Stomach (tissue), 9 donors: ENCODE results near the gene TUBG2. TPM values are rescaled to one million over a fixed set of nuclear protein-coding genes. Genes with fewer than 3 reads are reported as not detected.
"Not testable (repeated sequence)": the region's sequence is repeated elsewhere in the genome, so short reads cannot be mapped to it uniquely, and the experiment has no call there.

Experiments
- DNase-seq, 2 donors: peaks; one replicate each; pipeline versions ENCODE4 v3.0.0 to v3.0.0-alpha.2; 2013 to 2019
- H3K27ac ChIP-seq, 5 donors: fragments of 200-600 bp in 4 of 5; sonication (generic) in 4 of 5; one replicate each; pipeline ENCODE4 v1.5.1; 2013 to 2019; ENCODE audit warnings: mild to moderate bottlenecking in 1 of 5, moderate library complexity in 1 of 5
- H3K27me3 ChIP-seq, 3 donors: fragments of 200-600 bp; sonication (generic); one replicate each; pipeline ENCODE4 v1.5.1; 2017 to 2019; ENCODE audit warnings: mixed run types in 1 of 3
- H3K36me3 ChIP-seq, 4 donors: fragments of 200-600 bp; sonication (generic); 1 replicate in 3 of 4; 2 replicates in 1 of 4; pipeline ENCODE4 v1.5.1; 2016 to 2019
- H3K4me1 ChIP-seq, 4 donors: fragments of 200-600 bp; sonication (generic); one replicate each; pipeline ENCODE4 v1.5.1; 2016 to 2019
- H3K4me3 ChIP-seq, 4 donors: fragments of 200-600 bp; sonication (generic) in 3 of 4; one replicate each; pipeline ENCODE4 v1.5.1; 2016 to 2019; ENCODE audit warnings: mild to moderate bottlenecking in 1 of 4
- H3K9me3 ChIP-seq, 4 donors: fragments of 200-600 bp; sonication (generic); one replicate each; pipeline ENCODE4 v1.5.1; 2016 to 2019
- CTCF ChIP-seq, 7 experiments: fragments of 450-650 bp in 4 of 7; fragments of 200-600 bp in 3 of 7; sonication (generic) in 3 of 7; IDR thresholded peaks; one replicate each; pipeline ENCODE4 v1.5.1; 2016 to 2019; ENCODE audit warnings: antibody characterized with exemption in 7 of 7, control low read depth in 2 of 7, mild to moderate bottlenecking in 1 of 7
- EP300 ChIP-seq: sonication (generic); formaldehyde crosslinking; IDR thresholded peaks from one replicate; pipeline ENCODE4 v1.6.1; 2017; ENCODE audit warnings: antibody characterized with exemption
- POLR2A ChIP-seq, 4 donors: fragments of 450-650 bp; IDR thresholded peaks; one replicate each; pipeline ENCODE4 v1.6.1; 2016; ENCODE audit warnings: antibody characterized with exemption in 4 of 4, control low read depth in 2 of 4, mild to moderate bottlenecking in 1 of 4, moderate library complexity in 1 of 4
- POLR2AphosphoS5 ChIP-seq, 3 donors: sonication (generic); formaldehyde crosslinking; IDR thresholded peaks; one replicate each; pipeline ENCODE4 v1.6.1; 2016; ENCODE audit warnings: antibody characterized with exemption in 3 of 3
- WGBS, 5 donors: extraction: QIAGEN DNeasy Blood & Tissue Kit in 3 of 5; methylation state at CpG; one replicate each; pipeline versions ENCODE4 v1.1.5 to v1.1.7; 2013 to 2018; 5-methylcytosine and 5-hydroxymethylcytosine counted together
- intact Hi-C: fragments of 100-400 bp; cut with DNase I; formaldehyde crosslinking; loops from one replicate; pipeline ENCODE4 v1.15.1; 2023; ENCODE audit warnings: low total_unique reads
- polyA plus RNA-seq, 3 donors: library from polyadenylated mRNA; stranded (reverse); fragments of 200-250 nt; gene quantifications; one replicate each; pipeline ENCODE4 v1.2.3, GENCODE V29; 2013
- total RNA-seq, 5 donors: library from RNA; depleted of rRNA; stranded (reverse); fragments of >200 nt; gene quantifications; one replicate each; pipeline versions ENCODE4 v1.1.0 to v1.2.3, GENCODE V29; 2014 to 2016
- donor health status: healthy with polysubstance abuse.
- donor health status: Bipolar disorder and iron deficiency.
- donor health status: healthy.

TUBG2 gene
- total and polyA plus RNA-seq, 8 donors, result 4.3 to 181 (median 15.9) TPM

- whole genome bisulfite sequencing, 5 donors, result 59 to 68% (median 63%) methylated on average over 7 of the region's 7 CpGs
- peak overlapping the region in 3 of 5 donors; percentile 13 to 32 (median 24) for H3K27ac ChIP-seq
- TF ChIP-seq EP300 (no peak), POLR2AphosphoS5 (IDR thresholded peaks at IDR 0.05) (peak in 1 of 3 donors; percentile 17)
- H3K9me3 ChIP-seq, result no peaks in the 10 kb centered on the region
- peaks cover 9 to 48% (median 35%) of the 10 kb centered on the region in 4 donors for H3K36me3 ChIP-seq
- no peak for DNase-seq
- no peaks in the 10 kb centered on the region for H3K27me3 ChIP-seq
- peak overlapping the region in 1 of 4 donors; percentile 1 for H3K4me3 ChIP-seq
- H3K4me1 ChIP-seq, result peaks cover 11 to 29% (median 23%) of the 10 kb centered on the region in 4 donors
- intact Hi-C loops, result no loop called here
Measured at GRCh38 chr17:42660692-42661345, 1.7 kb downstream of the TUBG2 start.

DNA sequence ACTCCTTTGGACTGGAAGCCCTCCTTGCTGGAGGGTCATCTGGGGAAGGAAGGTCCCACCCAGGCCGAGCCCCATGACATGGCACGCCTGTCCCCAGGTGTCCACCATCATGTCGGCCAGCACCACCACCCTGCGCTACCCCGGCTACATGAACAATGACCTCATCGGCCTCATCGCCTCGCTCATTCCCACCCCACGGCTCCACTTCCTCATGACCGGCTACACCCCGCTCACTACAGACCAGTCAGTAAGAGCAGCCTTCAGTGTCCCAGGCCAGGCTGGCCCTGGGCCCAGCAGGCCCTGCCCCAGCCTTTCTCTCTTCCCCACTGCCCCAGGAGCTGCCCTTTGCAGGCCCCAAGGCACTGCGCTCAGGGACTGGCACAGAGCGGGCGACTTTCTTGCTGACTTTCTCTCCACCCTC, 6.5 kb downstream of the TUBG2 start:
- Histone ChIP-seq H3K36me3 (peaks cover 35 to 96% (median 78%) of the 10 kb centered on the region in 4 donors), H3K9me3 (no peaks in the 10 kb centered on the region), H3K27me3 (peaks cover 0 to 1% (median 0%) of the 10 kb centered on the region in 3 donors), H3K4me1 (peaks cover 26 to 47% (median 42%) of the 10 kb centered on the region in 4 donors), H3K27ac (peak overlapping the region in 3 of 5 donors; percentile 8 to 51 (median 33)), H3K4me3 (no peak overlapping the region)
- TF ChIP-seq POLR2AphosphoS5 (IDR thresholded peaks at IDR 0.05) (no peak), POLR2A (IDR thresholded peaks at IDR 0.05) (no peak), CTCF (IDR thresholded peaks at IDR 0.05) (no peak), EP300 (no peak)
- DNase-seq, result no peak
- intact Hi-C loops, result no loop called here
- WGBS, 5 donors, result 82 to 88% (median 85%) methylated on average over 14 of the region's 14 CpGs

DNA sequence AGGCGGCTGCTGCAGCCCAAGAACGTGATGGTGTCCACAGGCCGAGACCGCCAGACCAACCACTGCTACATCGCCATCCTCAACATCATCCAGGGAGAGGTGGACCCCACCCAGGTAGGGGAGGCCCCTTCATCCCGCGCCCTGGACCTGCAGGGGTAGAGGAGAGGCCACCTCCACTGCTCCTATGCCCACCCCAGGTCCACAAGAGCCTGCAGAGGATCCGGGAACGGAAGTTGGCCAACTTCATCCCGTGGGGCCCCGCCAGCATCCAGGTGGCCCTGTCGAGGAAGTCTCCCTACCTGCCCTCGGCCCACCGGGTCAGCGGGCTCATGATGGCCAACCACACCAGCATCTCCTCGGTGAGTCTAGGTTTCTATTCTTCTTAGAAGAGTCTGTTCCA, 7.0 kb downstream of the TUBG2 start:
- Histone ChIP-seq H3K4me1 (peaks cover 26 to 47% (median 42%) of the 10 kb centered on the region in 4 donors), H3K36me3 (peaks cover 41 to 99% (median 84%) of the 10 kb centered on the region in 4 donors), H3K27ac (peak overlapping the region in 1 of 5 donors; percentile 72)
- H3K27me3 ChIP-seq, intact Hi-C loops, H3K4me3 ChIP-seq, DNase-seq, H3K9me3 ChIP-seq: not testable (repeated sequence)
- 86 to 95% (median 90%) methylated on average over 7 to 13 of the region's 16 CpGs for WGBS, 5 donors

DNA sequence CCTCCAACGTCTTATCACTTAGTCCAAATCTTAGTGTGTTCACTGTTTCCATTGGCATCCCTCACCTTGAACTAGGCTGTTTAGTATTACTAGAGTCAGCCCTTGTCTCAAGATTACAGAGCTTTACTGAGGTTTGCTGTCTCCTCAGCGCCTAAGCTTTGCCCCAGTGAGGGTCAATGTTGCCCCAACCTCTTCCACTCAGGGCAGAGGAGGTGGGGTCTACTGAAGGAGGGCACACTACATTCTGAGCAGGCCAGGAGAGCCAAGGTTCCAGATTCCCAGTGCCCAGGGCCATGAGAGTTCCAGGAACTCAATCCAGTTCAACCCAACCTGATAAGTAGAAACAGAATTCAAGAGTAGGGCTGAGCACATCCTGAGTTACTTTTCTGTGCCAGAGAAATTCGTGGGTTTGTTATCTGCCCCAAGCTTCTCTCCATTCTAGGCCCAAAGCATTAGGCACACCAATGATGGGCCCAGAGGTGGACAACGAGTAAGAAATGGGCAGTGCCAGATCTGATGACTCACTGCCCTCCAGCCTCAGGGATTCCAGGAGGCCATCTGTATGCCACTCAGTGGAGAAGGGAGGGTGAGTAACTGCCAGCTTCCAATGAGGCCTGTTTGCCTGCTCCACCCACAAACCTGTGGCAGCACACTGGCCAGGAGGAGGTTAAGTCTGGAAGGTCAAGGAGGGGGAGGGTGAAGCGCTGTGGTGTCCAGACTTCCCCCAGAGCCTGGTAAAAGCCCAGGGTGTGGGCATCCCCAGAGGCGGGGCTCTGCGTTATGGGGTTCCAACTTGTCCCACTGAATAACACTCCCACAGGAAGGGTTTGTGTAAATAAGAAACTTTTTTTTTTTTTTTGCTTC, 8.2 kb downstream of the TUBG2 start:
- TF ChIP-seq CTCF (IDR thresholded peaks at IDR 0.05) (no peak), POLR2AphosphoS5 (IDR thresholded peaks at IDR 0.05) (peak in 2 of 3 donors; percentile 36 to 71)
- DNase-seq, result peak; percentile 60 to 77
- no peaks in the 10 kb centered on the region for H3K9me3 ChIP-seq
- peaks cover 50 to 99% (median 86%) of the 10 kb centered on the region in 4 donors for H3K36me3 ChIP-seq
- intact Hi-C loops, result no loop called here
- no peak overlapping the region for H3K4me3 ChIP-seq
- H3K27ac ChIP-seq, result peak overlapping the region; percentile 56 to 75 (median 71)
- 29 to 46% (median 36%) methylated on average over 5 to 7 of the region's 7 CpGs for WGBS, 5 donors
- H3K4me1 ChIP-seq, result peaks cover 26 to 56% (median 45%) of the 10 kb centered on the region in 4 donors
- H3K27me3 ChIP-seq, result peaks cover 0 to 15% (median 0%) of the 10 kb centered on the region in 3 donors

DNA sequence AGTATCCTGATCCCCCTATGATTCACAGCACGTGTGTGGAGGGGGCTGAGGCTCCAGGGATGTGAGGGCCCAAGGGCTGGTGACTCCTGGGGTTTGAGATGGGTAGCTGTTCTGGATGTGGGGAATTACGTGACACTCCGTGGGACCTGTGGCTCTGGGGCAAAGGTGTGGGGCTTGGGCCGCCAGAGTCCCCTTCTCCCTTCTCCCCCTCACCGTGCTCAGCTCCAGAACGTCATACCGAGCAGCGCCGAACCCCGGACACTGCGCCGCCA, 10.6 kb downstream of the TUBG2 start:
- Histone ChIP-seq H3K27me3 (peaks cover 0 to 35% (median 0%) of the 10 kb centered on the region in 3 donors), H3K4me3 (peak overlapping the region in 2 of 4 donors; percentile 13 to 19), H3K27ac (peak overlapping the region; percentile 4 to 75 (median 46)), H3K4me1 (peaks cover 41 to 77% (median 65%) of the 10 kb centered on the region in 4 donors), H3K9me3 (no peaks in the 10 kb centered on the region), H3K36me3 (peaks cover 63 to 91% (median 85%) of the 10 kb centered on the region in 4 donors)
- no peak for DNase-seq
- intact Hi-C loops, result no loop called here
- WGBS, 5 donors, result 70 to 87% (median 76%) methylated on average over 8 to 12 of the region's 12 CpGs
- TF ChIP-seq CTCF (IDR thresholded peaks at IDR 0.05), result no peak
- TF ChIP-seq EP300, result no peak
- no peak for TF ChIP-seq POLR2A (IDR thresholded peaks at IDR 0.05)
- TF ChIP-seq POLR2AphosphoS5 (IDR thresholded peaks at IDR 0.05), result no peak
